NCI-H146 (cell line): ENCODE results near the gene MINDY2.
"Not testable (repeated sequence)": the region's sequence is repeated elsewhere in the genome, so short reads cannot be mapped to it uniquely, and the experiment has no call there.

Source experiments
- DNase-seq: peaks from one replicate; lab custom pipeline; 2025; lab: John Stamatoyannopoulos, UW

The MINDY2 gene

GRCh38 chr15:58833681-58834426 lies 62.8 kb downstream of the MINDY2 start:
- DNase-seq: not testable (repeated sequence)

GRCh38 chr15:58839485-58839884 lies 68.4 kb downstream of the MINDY2 start:
- no peak for DNase-seq

GRCh38 chr15:58840048-58840447 lies 68.9 kb downstream of the MINDY2 start:
- no peak for DNase-seq

- no peak for DNase-seq
Measured at GRCh38 chr15:58842713-58843396, 71.8 kb downstream of the MINDY2 start.

GRCh38 chr15:58851205-58851604 lies 80.1 kb downstream of the MINDY2 start:
- DNase-seq: not testable (repeated sequence)

- DNase-seq: no peak
Measured at GRCh38 chr15:58852347-58852746, 81.2 kb downstream of the MINDY2 start.

- peak; percentile 48 for DNase-seq
Measured at GRCh38 chr15:58854593-58854992, 83.5 kb downstream of the MINDY2 start.

GRCh38 chr15:58856086-58856485 lies 85.0 kb downstream of the MINDY2 start:
- DNase-seq: no peak

GRCh38 chr15:58856621-58857020 lies 85.5 kb downstream of the MINDY2 start:
- not testable (repeated sequence) for DNase-seq

GRCh38 chr15:58862326-58862725 lies 91.2 kb downstream of the MINDY2 start:
- DNase-seq: no peak

- no peak for DNase-seq
Measured at GRCh38 chr15:58864602-58865424, 93.7 kb downstream of the MINDY2 start.

GRCh38 chr15:58865425-58865880 lies 94.4 kb downstream of the MINDY2 start:
- no peak for DNase-seq

GRCh38 chr15:58867926-58868325 lies 96.8 kb downstream of the MINDY2 start:
- no peak for DNase-seq

- DNase-seq: no peak
Measured at GRCh38 chr15:58870451-58870850, 99.3 kb downstream of the MINDY2 start.

- DNase-seq: no peak
Measured at GRCh38 chr15:58873267-58873666, 102.2 kb downstream of the MINDY2 start.

- no peak for DNase-seq
Measured at GRCh38 chr15:58875343-58875742, 104.2 kb downstream of the MINDY2 start.

GRCh38 chr15:58876306-58877106 lies 105.4 kb downstream of the MINDY2 start:
- no peak for DNase-seq

- no peak for DNase-seq
Measured at GRCh38 chr15:58877999-58878825, 107.1 kb downstream of the MINDY2 start.

GRCh38 chr15:58880320-58880719 lies 109.2 kb downstream of the MINDY2 start:
- DNase-seq: no peak

GRCh38 chr15:58882243-58882642 lies 111.1 kb downstream of the MINDY2 start:
- no peak for DNase-seq

GRCh38 chr15:58883926-58884325 lies 112.8 kb downstream of the MINDY2 start:
- DNase-seq: not testable (repeated sequence)
